NCI-H345 treated with DMSO at 0.1 percent for 48 hours (cell line): ENCODE measurements around the gene ACTG1.
"Not testable (repeated sequence)": the region's sequence is repeated elsewhere in the genome, so short reads cannot be mapped to it uniquely, and the experiment has no call there.

Source experiments
- DNase-seq: peaks from one replicate; lab custom pipeline; 2025; ENCODE audit not compliant: unreplicated experiment; lab: John Stamatoyannopoulos, UW

Gene ACTG1

GRCh38 chr17:81533339-81534141, 20.9 kb upstream of the ACTG1 start:
- no peak for DNase-seq

GRCh38 chr17:81532490-81533287, 20.1 kb upstream of the ACTG1 start:
- no peak for DNase-seq

DNA sequence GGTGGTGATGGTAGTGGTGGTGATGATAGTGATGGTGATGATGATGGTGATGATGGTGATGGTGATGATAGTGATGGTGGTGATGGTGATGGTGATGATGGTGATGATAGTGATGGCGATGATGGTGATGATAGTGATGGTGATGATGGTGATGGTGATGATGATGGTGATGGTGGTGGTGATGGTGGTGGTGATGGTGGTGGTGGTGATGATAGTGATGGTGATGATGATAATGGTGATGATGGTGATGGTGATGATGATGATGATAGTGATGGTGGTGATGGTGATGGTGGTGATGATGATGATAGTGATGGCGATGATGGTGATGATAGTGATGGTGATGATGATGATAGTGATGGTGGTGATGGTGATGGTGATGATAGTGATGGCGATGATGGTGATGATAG, 19.4 kb upstream of the ACTG1 start:
- not testable (repeated sequence) for DNase-seq

DNA sequence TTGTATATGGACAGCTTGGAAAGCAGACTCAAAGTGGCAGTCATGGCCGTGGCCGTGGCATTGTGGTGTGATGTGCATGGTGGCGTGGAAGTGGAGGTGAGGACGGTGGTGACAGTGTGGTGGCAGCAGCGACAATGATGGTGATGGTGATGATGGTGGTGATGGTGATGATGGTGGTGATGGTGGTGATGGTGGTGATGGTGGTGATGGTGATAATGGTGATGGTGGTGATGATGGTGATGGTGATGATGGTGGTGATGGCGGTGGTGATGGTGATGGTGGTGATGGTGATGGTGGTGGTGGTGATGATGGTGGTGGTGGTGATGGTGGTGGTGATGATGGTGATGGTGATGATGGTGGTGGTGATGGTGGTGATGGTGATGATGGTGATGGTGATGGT, 18.4 kb upstream of the ACTG1 start:
- not testable (repeated sequence) for DNase-seq

- no peak for DNase-seq
Observed at GRCh38 chr17:81529437-81529803, 16.8 kb upstream of the ACTG1 start.

GRCh38 chr17:81528651-81529436, 16.2 kb upstream of the ACTG1 start:
- DNase-seq, result no peak

DNA sequence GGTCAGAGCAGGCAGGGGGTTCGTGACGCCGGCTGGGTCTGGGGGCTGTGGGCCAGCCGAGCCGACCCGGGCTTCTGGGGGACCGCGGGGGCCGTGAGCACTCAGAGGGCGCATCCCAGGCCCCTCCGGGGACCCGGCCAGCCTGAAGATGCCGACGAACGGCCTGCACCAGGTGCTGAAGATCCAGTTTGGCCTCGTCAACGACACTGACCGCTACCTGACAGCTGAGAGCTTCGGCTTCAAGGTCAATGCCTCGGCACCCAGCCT, 15.7 kb upstream of the ACTG1 start:
- DNase-seq, result no peak

GRCh38 chr17:81527591-81528383, 15.2 kb upstream of the ACTG1 start, which contains the start of gene FSCN2:
Gene FSCN2 (plus strand): TSS chr17:81528377. CDS start chr17:81528532, 155 bp downstream.
- DNase-seq, result no peak

DNA sequence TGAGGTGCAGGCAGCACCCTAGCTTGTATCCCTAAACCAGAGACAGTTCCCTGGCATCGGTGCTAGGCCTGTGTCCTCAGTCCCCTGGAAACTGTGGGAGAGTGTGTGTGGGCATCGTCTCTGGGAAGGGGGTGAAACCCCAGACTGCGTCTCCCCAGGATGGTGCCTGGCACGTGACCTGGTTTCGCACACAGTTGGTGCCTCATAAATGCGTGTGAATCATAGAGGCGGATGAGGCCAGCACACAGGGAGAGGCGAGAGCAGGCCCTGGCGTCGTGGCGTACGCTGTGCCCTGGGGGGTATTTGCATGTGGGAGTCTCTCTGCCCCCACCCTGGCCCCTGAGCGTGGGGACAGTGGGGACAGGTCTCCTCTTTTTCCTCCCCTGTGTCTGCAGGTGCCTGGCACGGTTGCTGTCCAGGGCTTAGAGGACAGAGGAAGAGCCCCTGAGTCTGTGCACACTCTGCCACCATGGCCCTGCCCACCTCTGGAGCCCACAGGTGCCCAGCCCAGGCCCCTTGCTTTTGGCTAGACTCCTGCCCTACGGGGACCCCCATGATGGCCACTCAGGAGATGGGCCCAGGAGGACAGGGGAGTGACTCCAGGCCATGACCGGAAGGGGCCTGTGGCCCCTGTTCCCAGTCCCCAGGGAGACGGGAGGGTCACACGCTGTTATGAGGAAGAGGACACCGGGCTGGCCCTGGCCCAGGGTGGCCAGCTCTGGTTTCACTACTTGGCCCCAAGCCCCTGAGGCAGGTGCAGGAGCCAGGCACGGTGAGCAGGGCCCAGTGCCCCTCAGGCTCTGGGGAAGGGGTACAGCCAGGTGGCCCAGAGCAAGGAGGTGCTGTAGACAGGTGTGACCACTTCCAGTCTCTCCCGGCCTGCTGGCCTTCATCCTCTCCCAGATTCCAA, 14.3 kb upstream of the ACTG1 start:
- DNase-seq, result no peak

DNA sequence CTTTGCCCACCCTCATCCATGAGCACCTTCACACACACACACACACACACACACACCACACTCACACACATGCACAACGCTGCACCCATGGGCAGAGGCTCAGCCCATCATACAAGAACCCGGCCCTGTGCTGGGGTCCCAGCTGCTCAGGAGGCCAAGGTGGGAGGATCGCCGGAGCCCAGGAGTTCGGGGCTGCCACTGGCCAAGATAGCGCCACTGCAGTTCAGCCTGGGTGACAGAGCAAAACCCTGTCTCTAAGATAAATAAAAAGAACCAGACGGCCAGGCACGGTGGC, 12.2 kb upstream of the ACTG1 start:
- no peak for DNase-seq

DNA sequence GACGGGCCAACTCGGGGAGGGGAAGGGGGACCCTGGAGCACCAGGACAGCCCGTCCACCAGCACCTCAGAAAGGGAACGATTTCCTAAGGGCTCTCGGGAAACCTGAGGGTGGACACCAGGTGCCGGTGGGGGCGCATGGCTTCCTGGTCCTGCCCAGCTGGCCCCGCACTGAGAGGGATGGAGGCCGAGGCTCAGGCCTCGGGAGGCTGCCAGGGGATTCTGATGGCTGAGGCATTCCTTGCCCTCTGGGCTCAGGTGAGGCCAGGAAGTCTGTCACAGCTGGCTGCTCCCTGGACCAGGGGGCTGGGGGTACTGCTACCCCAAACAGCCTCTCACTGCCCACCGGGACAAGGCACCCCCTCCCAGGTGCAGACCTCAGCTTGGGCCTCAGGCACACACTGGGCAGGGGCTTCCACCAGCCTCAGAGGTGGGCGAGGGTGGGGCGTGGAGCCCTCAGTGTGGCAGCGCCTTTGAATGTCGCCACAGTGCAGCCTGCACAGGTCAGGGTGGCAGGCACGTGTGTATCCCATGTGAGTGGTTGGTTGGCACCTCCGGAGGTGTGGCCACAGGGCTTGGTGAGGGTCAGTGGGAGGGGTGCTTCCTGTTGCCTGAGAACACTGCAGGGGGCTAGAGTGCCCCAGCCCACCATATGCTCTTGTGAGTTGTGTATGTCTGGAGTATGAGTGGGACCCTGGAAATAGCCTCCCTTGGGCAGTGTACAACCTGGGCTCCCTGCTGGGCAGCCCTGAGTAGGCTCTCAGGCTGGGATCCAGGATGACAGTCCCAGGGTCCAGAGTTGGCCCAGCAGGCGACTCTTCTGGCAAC, 11.7 kb upstream of the ACTG1 start:
- no peak for DNase-seq

- peak; percentile 42 for DNase-seq
Observed at GRCh38 chr17:81523402-81524038, 10.9 kb upstream of the ACTG1 start.

DNA sequence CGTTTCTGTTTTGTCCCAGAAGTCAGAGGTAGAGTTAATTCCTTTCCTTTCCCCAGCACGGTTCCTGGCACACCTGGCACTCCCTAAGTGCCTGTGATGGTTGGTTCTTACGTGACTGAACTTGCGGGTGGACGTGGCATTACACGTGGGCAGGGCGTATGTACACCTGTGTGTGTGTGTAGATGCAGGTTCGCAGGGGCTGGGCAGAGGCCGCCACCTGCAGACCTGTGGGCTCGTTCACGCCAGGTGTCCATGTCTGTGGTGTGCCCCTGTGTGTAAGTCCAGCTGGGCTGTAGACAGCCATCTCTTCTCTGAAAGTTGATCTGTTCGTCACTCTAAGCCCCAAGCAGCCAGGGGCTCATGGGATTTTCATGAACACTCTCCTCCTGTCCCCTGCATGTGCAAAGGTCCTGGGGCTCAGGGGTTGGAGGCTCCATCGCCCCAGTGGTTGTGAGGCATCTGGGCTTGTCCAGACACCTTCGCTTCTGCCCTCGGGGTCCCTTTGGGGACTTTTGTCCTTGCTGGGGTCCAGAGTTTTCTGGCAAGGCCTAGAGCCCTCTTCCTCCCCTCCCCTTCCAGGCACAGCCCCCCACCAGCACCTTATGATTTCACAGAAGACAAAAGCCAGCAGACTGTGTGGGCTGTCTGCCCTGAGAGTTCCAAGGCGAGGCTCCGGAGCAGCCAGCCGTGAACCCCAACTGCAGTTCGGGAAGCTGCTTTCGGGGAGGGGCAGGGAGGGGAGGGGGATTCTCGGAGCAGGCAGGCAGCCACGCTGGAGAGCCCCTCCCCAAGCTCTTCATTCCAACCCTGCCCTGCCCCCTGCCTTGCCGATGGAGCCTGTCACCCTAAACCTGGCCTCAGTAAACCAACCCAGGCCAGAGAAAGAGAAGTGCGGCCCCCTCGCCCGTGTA, 10.1 kb upstream of the ACTG1 start:
- DNase-seq, result no peak

DNA sequence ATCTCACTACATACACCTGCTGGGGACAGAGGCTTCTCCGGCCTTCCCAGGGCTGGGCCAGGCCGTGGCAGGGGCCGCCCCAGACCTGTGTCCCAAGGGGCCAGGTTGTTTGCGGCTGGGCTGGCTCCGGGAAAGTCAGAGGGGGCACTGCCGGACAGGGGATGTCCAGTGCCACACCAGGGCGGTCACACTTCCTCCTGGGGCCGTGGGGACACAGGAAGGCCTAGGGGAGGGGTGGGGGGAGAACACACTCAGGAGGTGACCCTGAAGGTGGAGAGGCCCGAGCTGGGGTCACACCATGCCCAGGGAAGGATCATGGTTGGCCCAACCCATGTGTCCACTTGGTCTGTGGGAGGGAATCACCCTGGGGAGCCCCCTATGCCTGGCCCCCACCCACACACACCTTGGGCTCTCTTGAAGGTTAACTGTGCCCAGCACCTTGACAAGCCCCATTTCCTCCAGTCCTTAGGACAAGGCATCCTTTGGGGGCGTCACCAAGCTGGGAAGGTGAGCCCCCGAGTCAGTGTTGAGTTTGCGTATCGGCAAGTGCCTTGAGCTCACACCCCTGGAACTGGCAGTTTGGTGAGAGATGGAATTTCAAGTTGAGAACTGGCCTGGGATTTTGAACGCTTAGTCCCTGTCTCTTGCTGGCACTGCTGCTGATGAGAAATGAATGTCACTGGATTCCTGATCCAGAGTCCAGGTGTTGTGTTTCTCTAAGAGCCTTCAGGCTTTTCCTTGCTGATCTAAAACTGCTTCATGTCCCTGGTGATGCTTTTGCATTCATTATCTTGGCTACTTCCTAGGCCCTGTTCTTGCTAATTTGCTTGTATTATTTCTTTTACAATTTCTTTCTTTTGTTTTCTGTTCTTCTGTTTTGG, 7.7 kb upstream of the ACTG1 start:
- no peak for DNase-seq

DNA sequence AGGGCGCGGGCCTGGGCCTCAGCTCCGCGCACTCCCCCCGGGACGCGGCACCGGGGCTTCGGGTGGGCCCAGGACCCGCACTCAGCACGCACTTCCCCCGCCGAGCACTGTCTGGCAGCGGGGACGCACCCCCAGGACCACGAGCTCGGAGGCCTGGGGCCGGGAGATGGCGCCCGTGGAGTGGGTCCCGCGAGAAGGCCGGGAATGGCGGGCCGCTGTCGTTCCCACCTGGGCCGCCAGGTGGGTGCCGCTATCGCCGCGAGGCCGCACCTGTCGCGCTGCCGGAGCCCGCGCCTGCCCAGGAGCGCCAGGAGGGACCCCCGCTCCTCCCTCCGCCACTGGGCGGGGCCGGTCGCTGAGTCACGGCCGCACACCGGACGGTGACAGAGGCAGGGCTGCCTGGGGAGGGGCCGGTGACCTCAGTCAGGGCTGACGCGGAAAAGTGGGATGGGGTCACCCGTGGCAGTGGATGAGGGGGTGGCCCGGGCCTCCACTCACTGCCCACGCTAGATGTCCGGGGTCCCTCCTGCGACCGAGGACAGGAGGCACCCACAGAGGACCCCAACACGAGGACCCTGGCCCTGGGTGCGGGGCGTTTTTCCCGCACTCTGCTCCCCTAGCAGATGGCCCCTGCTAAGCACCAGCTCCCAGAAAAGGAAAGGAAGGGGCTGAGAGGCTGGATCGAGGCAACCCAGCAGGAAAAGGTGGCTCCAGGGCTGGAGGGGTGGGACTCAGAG, 6.9 kb upstream of the ACTG1 start:
- peak; percentile 47 for DNase-seq

DNA sequence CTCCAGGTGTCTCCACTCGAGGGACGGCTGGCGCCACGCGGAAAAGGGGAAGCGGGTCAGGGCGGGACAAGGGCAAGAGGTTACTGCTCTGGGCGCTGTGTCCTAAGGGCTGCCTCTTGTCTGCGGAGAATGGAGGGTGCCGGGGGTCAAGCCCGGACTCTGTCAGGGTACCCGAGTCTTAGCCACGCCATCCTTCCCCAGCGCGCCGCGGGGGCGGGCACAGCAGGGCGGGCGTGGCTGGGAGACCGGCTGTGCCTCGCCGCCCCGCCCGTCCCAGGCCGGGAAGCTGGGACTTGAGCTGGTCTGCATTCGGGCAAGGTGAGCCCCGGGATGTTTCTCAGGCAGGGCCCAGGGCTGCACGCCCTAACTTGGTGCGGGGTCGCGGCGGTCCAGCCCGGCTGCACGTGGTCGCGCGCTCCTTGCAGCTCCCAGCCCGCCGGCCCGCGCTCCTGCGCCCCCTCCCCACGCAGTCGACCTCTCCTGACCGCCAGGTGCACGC, 6.2 kb upstream of the ACTG1 start:
- DNase-seq, result no peak
